ENCODE results near the gene AP4E1. TPM values are rescaled to one million over a fixed set of nuclear protein-coding genes. Genes with fewer than 3 reads are reported as not detected.

AP4E1 gene
- total and polyA plus RNA-seq, 2 donors (not counting 3 experiments of a cell fraction or from before 2014, with no cell fraction given), result 1.6 to 9.8 TPM

GRCh38 chr15:50889589-50889988 lies 18.9 kb upstream of the AP4E1 start:
- H3K4me3 ChIP-seq (replicated peaks in 1 of 3; ENCODE audit: insufficient read depth in 1 of 3, low read depth in 1 of 3, low read length in 3 of 3), result no peak overlapping the region
- H3K9me1 ChIP-seq (replicated peaks; ENCODE audit: control insufficient read depth, extremely low read depth, insufficient read depth, low read length), result no peaks in the 10 kb centered on the region
- H3K9me3 ChIP-seq (replicated peaks; ENCODE audit: control insufficient read depth, insufficient read depth, low read length), result no peaks in the 10 kb centered on the region
- H3K27ac ChIP-seq (ENCODE audit: insufficient read depth, low read depth, low read length), result no peak overlapping the region
- ChIA-PET POLR2A (no interaction called here), CTCF (interaction anchor here (0.6 to 1.2 kb wide), 2 partner anchors 13 to 267 kb away, joined by 3 to 5 read pairs; no protein-coding TSS in a partner anchor)
- no peak for FAIRE-seq
- H3K36me3 ChIP-seq (ENCODE audit: control insufficient read depth in 2 of 2, extremely low read depth in 1 of 2, insufficient read depth in 2 of 2, low read length in 2 of 2), result no peaks in the 10 kb centered on the region
- no peaks in the 10 kb centered on the region for H4K20me1 ChIP-seq (replicated peaks; ENCODE audit: control insufficient read depth, extremely low read depth, insufficient read depth, low read length)
- H3K4me1 ChIP-seq (ENCODE audit: control insufficient read depth, extremely low read depth, insufficient read depth, low read length), result peaks cover 8% of the 10 kb centered on the region
- no peaks in the 10 kb centered on the region for H3K79me2 ChIP-seq (ENCODE audit: control insufficient read depth, insufficient read depth, low read length)
- DNase-seq (ENCODE audit: low read depth, low spot score), result no peak
- intact Hi-C loops (cut with micrococcal nuclease) (loop anchor here (5.0 to 10.0 kb wide), 2 partner anchors 395 to 537 kb away; no protein-coding TSS in a partner anchor), dilution Hi-C loops (cut with MboI; ENCODE audit: extremely low pct_ligation_motif_present, low sequenced_read_pairs) (no loop called here)
- H3K27me3 ChIP-seq (ENCODE audit: control insufficient read depth in 2 of 2, insufficient read depth in 2 of 2, low read length in 2 of 2), result no peaks in the 10 kb centered on the region
- no peak overlapping the region for H2AFZ ChIP-seq (ENCODE audit: low read depth, low read length)
- no TSS peak for BruUV-seq (replicated peaks)
- no peak overlapping the region for H3K4me2 ChIP-seq (ENCODE audit: insufficient read depth, low read length)
- TF ChIP-seq POLR2A (IDR thresholded peaks at IDR 0.05; ENCODE audit: low read depth, low read length) (no peak), JUN (IDR thresholded peaks at IDR 0.05; ENCODE audit: borderline replicate concordance, insufficient read depth, insufficient read length, low read depth) (no peak), FOS (IDR thresholded peaks at IDR 0.05; ENCODE audit: borderline replicate concordance, insufficient read depth, low read length) (no peak), MAX (IDR thresholded peaks at IDR 0.05; ENCODE audit: insufficient read depth, insufficient read length) (no peak), EZH2 (IDR thresholded peaks at IDR 0.05; ENCODE audit: borderline replicate concordance, low read depth, low read length, severe bottlenecking) (no peak)
- H3K9ac ChIP-seq (replicated peaks; ENCODE audit: extremely low read depth, insufficient read depth, low read length), result no peak overlapping the region

- H3K36me3 ChIP-seq (ENCODE audit: control insufficient read depth in 2 of 2, extremely low read depth in 1 of 2, insufficient read depth in 2 of 2, low read length in 2 of 2), result no peaks in the 10 kb centered on the region
- no peak overlapping the region for H2AFZ ChIP-seq (ENCODE audit: low read depth, low read length)
- peaks cover 2% of the 10 kb centered on the region for H3K4me1 ChIP-seq (ENCODE audit: control insufficient read depth, extremely low read depth, insufficient read depth, low read length)
- FAIRE-seq (no peak), DNase-seq (ENCODE audit: low read depth, low spot score) (no peak)
- H3K4me2 ChIP-seq (ENCODE audit: insufficient read depth, low read length), result no peak overlapping the region
- dilution Hi-C loops (cut with MboI; ENCODE audit: extremely low pct_ligation_motif_present, low sequenced_read_pairs) (no loop called here), intact Hi-C loops (cut with micrococcal nuclease) (no loop called here)
- no TSS peak for BruUV-seq (replicated peaks)
- POLR2A ChIA-PET, result no interaction called here
- no peaks in the 10 kb centered on the region for H4K20me1 ChIP-seq (replicated peaks; ENCODE audit: control insufficient read depth, extremely low read depth, insufficient read depth, low read length)
- H3K9ac ChIP-seq (replicated peaks; ENCODE audit: extremely low read depth, insufficient read depth, low read length), result no peak overlapping the region
- no peak overlapping the region for H3K27ac ChIP-seq (ENCODE audit: insufficient read depth, low read depth, low read length)
- H3K9me3 ChIP-seq (replicated peaks; ENCODE audit: control insufficient read depth, insufficient read depth, low read length), result no peaks in the 10 kb centered on the region
- H3K9me1 ChIP-seq (replicated peaks; ENCODE audit: control insufficient read depth, extremely low read depth, insufficient read depth, low read length), result no peaks in the 10 kb centered on the region
- no peaks in the 10 kb centered on the region for H3K79me2 ChIP-seq (ENCODE audit: control insufficient read depth, insufficient read depth, low read length)
- TF ChIP-seq FOS (IDR thresholded peaks at IDR 0.05; ENCODE audit: borderline replicate concordance, insufficient read depth, low read length) (no peak), MYC (IDR thresholded peaks at IDR 0.05; ENCODE audit: low read depth, low read length) (no peak), JUN (IDR thresholded peaks at IDR 0.05; ENCODE audit: borderline replicate concordance, insufficient read depth, insufficient read length, low read depth) (no peak), EZH2 (IDR thresholded peaks at IDR 0.05; ENCODE audit: borderline replicate concordance, low read depth, low read length, severe bottlenecking) (no peak), MAX (IDR thresholded peaks at IDR 0.05; ENCODE audit: insufficient read depth, insufficient read length) (no peak), CTCF (IDR thresholded peaks at IDR 0.05; ENCODE audit: extremely low read depth in 1 of 2, insufficient read depth in 1 of 2, low read depth in 1 of 2, low read length in 2 of 2) (no peak), GATA2 (IDR thresholded peaks at IDR 0.05; ENCODE audit: insufficient read depth, insufficient read length, low read depth, low read length) (no peak), POLR2A (IDR thresholded peaks at IDR 0.05; ENCODE audit: low read depth, low read length) (no peak), POLR2AphosphoS5 (IDR thresholded peaks at IDR 0.05; ENCODE audit: insufficient read depth, low read depth, low read length) (no peak)
- CTCF ChIA-PET, result interaction anchor here (1.2 kb wide), 1 partner anchor 14 kb away, joined by 5 read pairs; no protein-coding TSS in a partner anchor
- no peak overlapping the region for H3K4me3 ChIP-seq (replicated peaks in 1 of 3; ENCODE audit: insufficient read depth in 1 of 3, low read depth in 1 of 3, low read length in 3 of 3)
- H3K27me3 ChIP-seq (ENCODE audit: control insufficient read depth in 2 of 2, insufficient read depth in 2 of 2, low read length in 2 of 2), result no peaks in the 10 kb centered on the region
These were observed 17.7 kb upstream of the AP4E1 start for GRCh38 chr15:50890751-50891150.

Measured in endothelial cell of umbilical vein (primary cell).